Fibroblast of skin of left biceps (primary cell): Measurements from ENCODE around the gene PTPRD.

Source experiments
- DNase-seq, 2 experiments: peaks; one replicate each; pipeline ENCODE4 v3.0.0-alpha.2; 2013; ENCODE audit warnings: low read depth in 2 of 2

The PTPRD gene

GRCh38 chr9:10612641-10613398 lies at the start of gene PTPRD:
TSS of gene PTPRD (minus strand) at chr9:10613002.
- DNase-seq: peak; percentile 12 to 17

GRCh38 chr9:10661994-10662393 lies 49.2 kb upstream of the PTPRD start:
- DNase-seq: no peak

GRCh38 chr9:10661376-10661775 lies 48.6 kb upstream of the PTPRD start:
- DNase-seq: no peak

GRCh38 chr9:10651012-10651411 lies 38.2 kb upstream of the PTPRD start:
- DNase-seq: no peak

GRCh38 chr9:10649076-10649475 lies 36.3 kb upstream of the PTPRD start:
- peak; percentile 8 to 29 for DNase-seq

GRCh38 chr9:10633785-10634184 lies 21.0 kb upstream of the PTPRD start:
- DNase-seq: no peak

- DNase-seq: peak in 1 of 2 experiments; percentile 8
These were observed 1.5 kb upstream of the PTPRD start for GRCh38 chr9:10614196-10614800.

GRCh38 chr9:10613419-10613818 lies 617 bp upstream of the PTPRD start:
- DNase-seq: no peak

GRCh38 chr9:10605388-10605787 lies 7.4 kb downstream of the PTPRD start:
- DNase-seq: no peak

GRCh38 chr9:10604927-10605326 lies 7.9 kb downstream of the PTPRD start:
- no peak for DNase-seq

- DNase-seq: no peak
These were observed 15.0 kb downstream of the PTPRD start for GRCh38 chr9:10597801-10598200.

GRCh38 chr9:10594482-10594881 lies 18.3 kb downstream of the PTPRD start:
- DNase-seq: no peak

- DNase-seq: no peak
These were observed 26.4 kb downstream of the PTPRD start for GRCh38 chr9:10586407-10586806.

GRCh38 chr9:10571699-10572098 lies 41.1 kb downstream of the PTPRD start:
- DNase-seq: no peak

- DNase-seq: no peak
These were observed 46.0 kb downstream of the PTPRD start for GRCh38 chr9:10566848-10567247.

GRCh38 chr9:10562581-10563343 lies 50.0 kb downstream of the PTPRD start:
- peak; percentile 1 to 2 for DNase-seq

GRCh38 chr9:10548348-10548747 lies 64.5 kb downstream of the PTPRD start:
- DNase-seq: no peak

GRCh38 chr9:10538073-10538472 lies 74.7 kb downstream of the PTPRD start:
- no peak for DNase-seq

GRCh38 chr9:10534850-10535249 lies 78.0 kb downstream of the PTPRD start:
- no peak for DNase-seq

- no peak for DNase-seq
These were observed 86.8 kb downstream of the PTPRD start for GRCh38 chr9:10525972-10526371.

- DNase-seq: no peak
These were observed 89.6 kb downstream of the PTPRD start for GRCh38 chr9:10523164-10523563.

- DNase-seq: no peak
These were observed 100.7 kb downstream of the PTPRD start for GRCh38 chr9:10512144-10512543.

GRCh38 chr9:10488937-10489336 lies 123.9 kb downstream of the PTPRD start:
- DNase-seq: no peak
